Neural progenitor cell (in vitro differentiated cells): Measurements from ENCODE around the gene PLGRKT. TPM values are rescaled to one million over a fixed set of nuclear protein-coding genes. Genes with fewer than 3 reads are reported as not detected.

Experiments used
- DNase-seq: peaks from one replicate; pipeline ENCODE4 v3.0.0-alpha.2; 2016; ENCODE audit warnings: low spot score
- H2AFZ ChIP-seq: fragments of 200-600 bp; sonication (generic); replicated peaks from 2 replicates; pipeline ENCODE4 v1.6.1; 2016; ENCODE audit warnings: antibody characterized with exemption
- H3F3A ChIP-seq: fragments of 200-600 bp; sonication (generic); 2 replicates; pipeline ENCODE4 v1.6.1; 2016; ENCODE audit warnings: antibody characterized with exemption, low read depth
- H3K27ac ChIP-seq: fragments of 200-600 bp; sonication (generic); 2 replicates; pipeline ENCODE4 v1.5.1; 2016; ENCODE audit warnings: mild to moderate bottlenecking
- H3K27me3 ChIP-seq: fragments of 200-600 bp; sonication (generic); 2 replicates; pipeline ENCODE4 v1.6.1; 2016; ENCODE audit warnings: mild to moderate bottlenecking, moderate library complexity
- H3K36me3 ChIP-seq: fragments of 200-600 bp; sonication (generic); 2 replicates; pipeline ENCODE4 v1.5.1; 2016
- H3K4me1 ChIP-seq: fragments of 200-600 bp; sonication (generic); 2 replicates; pipeline ENCODE4 v1.6.1; 2016; ENCODE audit warnings: mixed run types
- H3K4me2 ChIP-seq: fragments of 200-600 bp; sonication (generic); 2 replicates; pipeline ENCODE4 v1.6.1; 2016
- H3K4me3 ChIP-seq: fragments of 200-600 bp; sonication (generic); 2 replicates; pipeline ENCODE4 v1.5.1; 2016
- H3K79me2 ChIP-seq: fragments of 200-600 bp; sonication (generic); 2 replicates; pipeline ENCODE4 v1.6.1; 2016; ENCODE audit warnings: low read depth
- H3K9ac ChIP-seq: fragments of 200-600 bp; sonication (generic); 2 replicates; pipeline ENCODE4 v1.6.1; 2016
- H3K9me3 ChIP-seq: fragments of 200-600 bp; sonication (generic); 2 replicates; pipeline ENCODE4 v1.5.1; 2016; ENCODE audit warnings: low read depth
- H4K20me1 ChIP-seq: fragments of 200-600 bp; sonication (generic); 2 replicates; pipeline ENCODE4 v1.6.1; 2016; ENCODE audit warnings: low read depth
- H3K27ac Mint-ChIP-seq: 3 replicates; pipeline ENCODE4 v1.8.0; 2021; ENCODE audit warnings: mixed read lengths
- H3K27me3 Mint-ChIP-seq: 2 replicates; pipeline ENCODE4 v1.8.0; 2022; ENCODE audit warnings: low read depth, mild to moderate bottlenecking, inconsistent platforms, moderate library complexity, mixed read lengths; ENCODE audit not compliant: insufficient read depth
- H3K36me3 Mint-ChIP-seq: 3 replicates; pipeline ENCODE4 v1.8.0; 2021; ENCODE audit warnings: mixed read lengths
- H3K4me1 Mint-ChIP-seq: 3 replicates; pipeline ENCODE4 v1.8.0; 2021; ENCODE audit warnings: mixed read lengths
- H3K4me3 Mint-ChIP-seq: 3 replicates; pipeline ENCODE4 v1.8.0; 2021; ENCODE audit warnings: mild to moderate bottlenecking, moderate library complexity, mixed read lengths
- H3K9me3 Mint-ChIP-seq: 3 replicates; pipeline ENCODE4 v1.8.0; 2020; ENCODE audit warnings: mixed read lengths
- EZH2 ChIP-seq: fragments of 200-600 bp; sonication (generic); IDR thresholded peaks from 2 replicates; pipeline ENCODE4 v1.6.1; 2017; ENCODE audit warnings: antibody characterized with exemption, mild to moderate bottlenecking, moderate library complexity
- EZH2phosphoT487 ChIP-seq: fragments of 200-600 bp; sonication (generic); IDR thresholded peaks from 2 replicates; pipeline ENCODE4 v1.6.1; 2017; ENCODE audit warnings: antibody characterized with exemption
- total RNA-seq: library from RNA; depleted of rRNA; stranded (reverse); fragments of >200 nt; gene quantifications from 2 replicates; pipeline ENCODE4 v1.2.3, GENCODE V29; 2015; ENCODE audit warnings: low replicate concordance
- TF ChIP-seq, protein P1 (sequence below): fragments of 200-600 bp; sonication (generic); IDR thresholded peaks from 2 replicates; pipeline ENCODE4 v1.5.1; 2017; ENCODE audit warnings: antibody characterized with exemption, mild to moderate bottlenecking

PLGRKT gene
- total RNA-seq, 1 donor from 2014 or later: 37.7 TPM

DNA sequence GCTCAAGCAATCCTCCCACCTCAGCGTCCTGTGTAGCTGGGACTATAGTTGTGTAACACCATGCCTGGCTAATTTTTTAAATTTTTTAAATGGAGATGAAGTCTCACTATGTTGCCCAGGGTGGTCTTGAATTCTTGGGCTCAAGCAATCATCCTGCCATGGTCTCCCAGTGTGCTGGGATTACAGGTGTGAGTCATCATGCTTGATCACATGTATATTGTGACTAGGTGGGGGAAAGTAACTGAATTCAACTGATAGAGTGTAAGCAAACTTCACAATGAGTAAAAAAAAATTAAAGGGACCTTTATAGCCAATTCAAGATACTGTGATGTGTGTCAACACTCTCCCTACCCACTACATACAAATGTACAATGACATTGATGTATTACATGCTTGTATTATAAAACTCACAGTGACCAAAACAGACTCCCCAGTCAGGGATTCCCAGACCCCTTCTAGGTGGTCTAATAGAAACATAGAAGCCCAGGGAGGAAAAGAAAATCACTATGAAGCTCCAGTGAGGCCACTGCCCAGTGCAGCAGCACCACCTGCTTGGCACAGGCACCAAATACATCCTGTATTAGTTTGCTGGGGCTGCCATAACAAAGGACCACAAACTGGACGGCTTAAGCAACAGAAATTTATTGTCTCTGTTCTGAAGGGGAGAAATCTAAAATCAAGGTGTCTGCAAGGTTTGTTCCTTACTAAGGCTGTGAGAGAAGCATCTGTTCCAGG, 8.8 kb downstream of the PLGRKT start:
- Histone ChIP-seq H4K20me1 (no peaks in the 10 kb centered on the region), H3K4me1 (no peaks in the 10 kb centered on the region), H3K4me2 (no peak overlapping the region), H3F3A (no peaks in the 10 kb centered on the region), H3K36me3 (no peaks in the 10 kb centered on the region), H3K79me2 (no peaks in the 10 kb centered on the region), H3K4me3 (no peak overlapping the region), H3K27ac (no peak overlapping the region), H3K9ac (no peak overlapping the region), H2AFZ (no peak overlapping the region), H3K9me3 (no peaks in the 10 kb centered on the region), H3K27me3 (no peaks in the 10 kb centered on the region)
- Mint-ChIP-seq H3K4me3 (no peak overlapping the region), H3K4me1 (no peaks in the 10 kb centered on the region), H3K9me3 (peaks cover 13% of the 10 kb centered on the region), H3K27ac (no peak overlapping the region), H3K36me3 (peaks cover 16% of the 10 kb centered on the region), H3K27me3 (peaks cover 2% of the 10 kb centered on the region)
- DNase-seq: no peak
- TF ChIP-seq EZH2phosphoT487: no peak
- TF ChIP-seq, protein P1, sequence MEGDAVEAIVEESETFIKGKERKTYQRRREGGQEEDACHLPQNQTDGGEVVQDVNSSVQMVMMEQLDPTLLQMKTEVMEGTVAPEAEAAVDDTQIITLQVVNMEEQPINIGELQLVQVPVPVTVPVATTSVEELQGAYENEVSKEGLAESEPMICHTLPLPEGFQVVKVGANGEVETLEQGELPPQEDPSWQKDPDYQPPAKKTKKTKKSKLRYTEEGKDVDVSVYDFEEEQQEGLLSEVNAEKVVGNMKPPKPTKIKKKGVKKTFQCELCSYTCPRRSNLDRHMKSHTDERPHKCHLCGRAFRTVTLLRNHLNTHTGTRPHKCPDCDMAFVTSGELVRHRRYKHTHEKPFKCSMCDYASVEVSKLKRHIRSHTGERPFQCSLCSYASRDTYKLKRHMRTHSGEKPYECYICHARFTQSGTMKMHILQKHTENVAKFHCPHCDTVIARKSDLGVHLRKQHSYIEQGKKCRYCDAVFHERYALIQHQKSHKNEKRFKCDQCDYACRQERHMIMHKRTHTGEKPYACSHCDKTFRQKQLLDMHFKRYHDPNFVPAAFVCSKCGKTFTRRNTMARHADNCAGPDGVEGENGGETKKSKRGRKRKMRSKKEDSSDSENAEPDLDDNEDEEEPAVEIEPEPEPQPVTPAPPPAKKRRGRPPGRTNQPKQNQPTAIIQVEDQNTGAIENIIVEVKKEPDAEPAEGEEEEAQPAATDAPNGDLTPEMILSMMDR: no peak
- no peak for TF ChIP-seq EZH2

DNA sequence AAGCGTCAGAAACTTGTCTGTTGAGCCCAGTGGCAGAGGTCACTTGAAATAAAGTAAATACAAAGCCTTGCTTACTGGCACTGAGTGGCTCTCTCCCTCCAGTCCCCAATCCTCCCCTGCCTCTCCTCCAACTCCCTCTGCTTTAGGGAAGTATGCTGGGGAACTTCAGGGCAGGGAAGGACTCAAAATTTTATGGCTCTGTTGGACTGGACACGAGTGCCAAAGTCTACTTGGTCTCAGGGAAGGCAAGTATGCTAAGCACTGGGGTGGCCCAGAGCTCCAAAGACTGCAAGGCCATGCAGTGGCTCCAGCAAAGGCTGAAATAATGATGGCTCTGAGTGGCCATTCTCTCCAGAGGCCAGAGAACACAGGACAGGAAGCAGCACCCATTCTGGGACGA, 9.6 kb downstream of the PLGRKT start:
- Mint-ChIP-seq H3K27ac (no peak overlapping the region), H3K4me3 (no peak overlapping the region), H3K27me3 (peaks cover 2% of the 10 kb centered on the region), H3K9me3 (peaks cover 11% of the 10 kb centered on the region), H3K36me3 (peaks cover 15% of the 10 kb centered on the region), H3K4me1 (no peaks in the 10 kb centered on the region)
- Histone ChIP-seq H3K36me3 (no peaks in the 10 kb centered on the region), H3K79me2 (no peaks in the 10 kb centered on the region), H3K9ac (no peak overlapping the region), H2AFZ (no peak overlapping the region), H3K27me3 (no peaks in the 10 kb centered on the region), H4K20me1 (no peaks in the 10 kb centered on the region), H3K9me3 (no peaks in the 10 kb centered on the region), H3K4me2 (no peak overlapping the region), H3K4me1 (no peaks in the 10 kb centered on the region), H3F3A (no peaks in the 10 kb centered on the region), H3K4me3 (no peak overlapping the region), H3K27ac (no peak overlapping the region)
- TF ChIP-seq EZH2phosphoT487: no peak
- TF ChIP-seq, protein P1: no peak
- TF ChIP-seq EZH2: no peak
- no peak for DNase-seq

DNA sequence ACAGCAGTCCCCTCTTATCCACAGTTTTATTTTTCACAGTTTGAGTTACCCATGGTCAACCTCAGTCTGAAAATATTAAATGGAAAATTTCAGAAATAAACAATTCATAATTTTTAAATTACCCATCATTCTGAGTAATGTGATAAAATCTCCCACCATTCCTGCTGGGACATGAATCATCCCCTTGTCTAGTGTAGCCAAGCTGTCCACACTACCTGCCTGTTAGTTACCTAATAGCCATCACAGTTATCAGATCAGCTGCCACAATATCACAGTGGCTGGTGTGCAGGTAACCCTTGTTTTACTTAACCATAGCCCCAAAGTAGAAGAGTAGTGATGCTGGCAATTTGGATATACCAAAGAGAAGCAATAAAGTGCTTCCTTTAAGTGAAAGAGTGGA, 10.7 kb downstream of the PLGRKT start:
- H3K9ac ChIP-seq: no peak overlapping the region
- no peaks in the 10 kb centered on the region for H3F3A ChIP-seq
- no peak for DNase-seq
- no peaks in the 10 kb centered on the region for H3K4me1 ChIP-seq
- no peaks in the 10 kb centered on the region for H3K27me3 ChIP-seq
- Mint-ChIP-seq H3K27ac (no peak overlapping the region), H3K27me3 (peaks cover 2% of the 10 kb centered on the region), H3K36me3 (peaks cover 10% of the 10 kb centered on the region), H3K9me3 (peaks cover 2% of the 10 kb centered on the region), H3K4me1 (no peaks in the 10 kb centered on the region), H3K4me3 (no peak overlapping the region)
- no peaks in the 10 kb centered on the region for H4K20me1 ChIP-seq
- no peak overlapping the region for H3K27ac ChIP-seq
- H3K36me3 ChIP-seq: no peaks in the 10 kb centered on the region
- H2AFZ ChIP-seq: no peak overlapping the region
- H3K9me3 ChIP-seq: no peaks in the 10 kb centered on the region
- no peak overlapping the region for H3K4me3 ChIP-seq
- TF ChIP-seq EZH2phosphoT487 (no peak), EZH2 (no peak)
- TF ChIP-seq, protein P1: no peak
- no peak overlapping the region for H3K4me2 ChIP-seq
- H3K79me2 ChIP-seq: no peaks in the 10 kb centered on the region
